ENCODE measurements around the gene MYO1D. TPM values are rescaled to one million over a fixed set of nuclear protein-coding genes. Genes with fewer than 3 reads are reported as not detected.

Gene MYO1D
- total RNA-seq, 2 experiments from 2014 or later: 0.09 to 0.89 TPM

GRCh38 chr17:32503251-32504165 is 373.4 kb downstream of the MYO1D start:
- Histone ChIP-seq H3K4me3 (ENCODE audit: low read depth, low read length, poor library complexity, severe bottlenecking) (peak overlapping the region; percentile 37), H2AFZ (ENCODE audit: low read length) (peak overlapping the region; percentile 79), H3K9me3 (ENCODE audit: low read length) (no peaks in the 10 kb centered on the region), H3K36me3 (ENCODE audit: insufficient read depth, low read length) (no peaks in the 10 kb centered on the region), H3K4me2 (ENCODE audit: low read length) (peak overlapping the region; percentile 71), H3K4me1 (ENCODE audit: insufficient read depth, low read length, poor library complexity, severe bottlenecking) (peaks cover 26% of the 10 kb centered on the region), H4K20me1 (ENCODE audit: insufficient read depth, low read length) (no peaks in the 10 kb centered on the region), H3K79me2 (ENCODE audit: insufficient read depth, low read depth, low read length) (no peaks in the 10 kb centered on the region), H3K27ac (ENCODE audit: low read depth, low read length, poor library complexity, severe bottlenecking) (peak overlapping the region; percentile 83), H3K9me2 (ENCODE audit: insufficient read depth, low read length) (no peaks in the 10 kb centered on the region)
- ChIA-PET CTCF (ENCODE audit: unreplicated experiment) (no interaction called here), POLR2A (interaction anchor here (0.6 to 1.4 kb wide), 3 partner anchors 18 to 116 kb away, joined by 3 read pairs; no protein-coding TSS in a partner anchor)
- peak; percentile 91 for DNase-seq (ENCODE audit: low spot score)
- intact Hi-C loops (cut with micrococcal nuclease; ENCODE audit: unreplicated experiment): loop anchor here (1.0 to 5.0 kb wide), 2 partner anchors 20 to 54 kb away; no protein-coding TSS in a partner anchor
- no peak for TF ChIP-seq CTCF (conservative IDR thresholded peaks at IDR 0.05; ENCODE audit: low read length)
- no peak for TF ChIP-seq EZH2phosphoT487 (IDR thresholded peaks at IDR 0.05; ENCODE audit: borderline replicate concordance, low read depth, low read length)
- no TSS peak for BruUV-seq (replicated peaks)

- Histone ChIP-seq H3K79me2 (ENCODE audit: insufficient read depth, low read depth, low read length) (no peaks in the 10 kb centered on the region), H3K9me2 (ENCODE audit: insufficient read depth, low read length) (no peaks in the 10 kb centered on the region), H3K4me2 (ENCODE audit: low read length) (peak overlapping the region; percentile 71), H4K20me1 (ENCODE audit: insufficient read depth, low read length) (no peaks in the 10 kb centered on the region), H3K4me1 (ENCODE audit: insufficient read depth, low read length, poor library complexity, severe bottlenecking) (peaks cover 26% of the 10 kb centered on the region), H3K4me3 (ENCODE audit: low read depth, low read length, poor library complexity, severe bottlenecking) (no peak overlapping the region), H2AFZ (ENCODE audit: low read length) (peak overlapping the region; percentile 79; the same call in 1 of the 2 replicates), H3K27ac (ENCODE audit: low read depth, low read length, poor library complexity, severe bottlenecking) (peak overlapping the region; percentile 83), H3K36me3 (ENCODE audit: insufficient read depth, low read length) (no peaks in the 10 kb centered on the region), H3K9me3 (ENCODE audit: low read length) (no peaks in the 10 kb centered on the region)
- intact Hi-C loops (cut with micrococcal nuclease; ENCODE audit: unreplicated experiment): loop anchor here (1.0 to 5.0 kb wide), 2 partner anchors 21 to 55 kb away; no protein-coding TSS in a partner anchor
- ChIA-PET CTCF (ENCODE audit: unreplicated experiment) (no interaction called here), POLR2A (interaction anchor here (1.4 kb wide), 1 partner anchor 17 kb away, joined by 3 read pairs; no protein-coding TSS in a partner anchor)
- DNase-seq (ENCODE audit: low spot score): no peak
- no peak for TF ChIP-seq CTCF (conservative IDR thresholded peaks at IDR 0.05; ENCODE audit: low read length)
- no peak for TF ChIP-seq EZH2phosphoT487 (IDR thresholded peaks at IDR 0.05; ENCODE audit: borderline replicate concordance, low read depth, low read length)
- BruUV-seq (replicated peaks): no TSS peak
Measured at GRCh38 chr17:32502710-32503109, 374.2 kb downstream of the MYO1D start.
